BLaER1 (cell line): ENCODE data around the gene GOLM1.
A peak's percentile ranks its signal among the peaks of the same experiment; 100 is the strongest.

Experiments
- H3K27ac ChIP-seq: shearing (Covaris generic); formaldehyde crosslinking; 2 replicates; pipeline ENCODE4 v1.8.1; 2022
- H3K27me3 ChIP-seq: shearing (Covaris generic); formaldehyde crosslinking; 2 replicates; pipeline ENCODE4 v1.8.1; 2022
- H3K36me3 ChIP-seq: shearing (Covaris generic); formaldehyde crosslinking; 2 replicates; pipeline ENCODE4 v1.8.1; 2022
- H3K4me1 ChIP-seq: shearing (Covaris generic); formaldehyde crosslinking; 2 replicates; pipeline ENCODE4 v1.8.1; 2022
- H3K4me2 ChIP-seq: shearing (Covaris generic); formaldehyde crosslinking; 2 replicates; pipeline ENCODE4 v1.8.1; 2022
- H3K4me3 ChIP-seq: shearing (Covaris generic); formaldehyde crosslinking; 2 replicates; pipeline ENCODE4 v1.8.1; 2022
- H3K9ac ChIP-seq: shearing (Covaris generic); formaldehyde crosslinking; 2 replicates; pipeline ENCODE4 v1.8.1; 2022
- H3K9me3 ChIP-seq: shearing (Covaris generic); formaldehyde crosslinking; 2 replicates; pipeline ENCODE4 v1.8.1; 2022
- H4K20me1 ChIP-seq: shearing (Covaris generic); formaldehyde crosslinking; 2 replicates; pipeline ENCODE4 v1.8.1; 2022
- Cebpa-rat ChIP-seq: shearing (Covaris generic); IDR thresholded peaks from 2 replicates; pipeline ENCODE4 v1.8.1; 2022

Gene GOLM1

DNA sequence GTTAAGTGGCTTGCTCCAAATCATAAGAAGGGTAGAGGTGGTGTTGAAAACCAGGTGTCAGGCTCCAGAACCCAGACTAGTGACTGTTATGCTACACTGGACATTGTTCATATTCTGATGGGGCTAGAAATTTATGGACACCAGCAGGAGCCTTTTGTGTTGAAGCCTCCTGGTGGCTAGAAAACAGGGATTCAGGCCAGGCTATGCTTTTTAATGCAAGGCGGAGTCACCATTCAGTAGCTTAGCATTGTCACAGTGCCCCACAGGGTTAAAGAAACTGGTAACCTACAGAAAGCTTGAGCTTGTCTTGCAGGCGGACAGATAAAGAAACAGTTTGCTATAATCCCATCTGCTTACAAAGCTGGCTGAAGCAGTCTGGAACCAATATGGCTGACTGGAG, 23.0 kb upstream of the GOLM1 start:
- Histone ChIP-seq H3K4me3 (no peak overlapping the region), H3K4me1 (peaks cover 8% of the 10 kb centered on the region), H4K20me1 (no peaks in the 10 kb centered on the region), H3K9me3 (no peaks in the 10 kb centered on the region), H3K27ac (no peak overlapping the region), H3K9ac (no peak overlapping the region), H3K4me2 (no peak overlapping the region), H3K36me3 (no peaks in the 10 kb centered on the region), H3K27me3 (no peaks in the 10 kb centered on the region)
- TF ChIP-seq Cebpa-rat: no peak

DNA sequence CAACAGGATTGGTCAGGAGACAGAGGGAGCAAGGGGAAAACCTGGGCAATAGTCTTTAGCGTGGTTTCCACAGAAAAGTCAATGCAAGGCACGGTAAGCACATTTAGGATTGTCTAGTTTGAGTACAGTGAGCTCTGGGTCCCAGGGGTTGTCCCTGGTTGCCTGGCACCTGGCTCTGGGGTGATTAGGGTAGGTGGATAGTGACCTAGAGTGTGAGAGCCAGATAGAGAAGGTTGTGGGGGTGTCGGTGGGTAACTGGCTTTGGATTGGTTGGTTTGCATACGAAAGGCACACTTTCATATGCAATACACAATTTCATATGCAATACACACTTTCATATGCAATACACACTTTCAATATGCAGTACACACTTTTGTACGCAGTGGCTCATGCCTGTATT, 20.1 kb upstream of the GOLM1 start:
- TF ChIP-seq Cebpa-rat: no peak
- H3K36me3 ChIP-seq: no peaks in the 10 kb centered on the region
- no peak overlapping the region for H3K27ac ChIP-seq
- H4K20me1 ChIP-seq: no peaks in the 10 kb centered on the region
- H3K4me1 ChIP-seq: no peaks in the 10 kb centered on the region
- no peak overlapping the region for H3K4me2 ChIP-seq
- no peak overlapping the region for H3K9ac ChIP-seq
- H3K27me3 ChIP-seq: no peaks in the 10 kb centered on the region
- no peak overlapping the region for H3K4me3 ChIP-seq
- no peaks in the 10 kb centered on the region for H3K9me3 ChIP-seq

DNA sequence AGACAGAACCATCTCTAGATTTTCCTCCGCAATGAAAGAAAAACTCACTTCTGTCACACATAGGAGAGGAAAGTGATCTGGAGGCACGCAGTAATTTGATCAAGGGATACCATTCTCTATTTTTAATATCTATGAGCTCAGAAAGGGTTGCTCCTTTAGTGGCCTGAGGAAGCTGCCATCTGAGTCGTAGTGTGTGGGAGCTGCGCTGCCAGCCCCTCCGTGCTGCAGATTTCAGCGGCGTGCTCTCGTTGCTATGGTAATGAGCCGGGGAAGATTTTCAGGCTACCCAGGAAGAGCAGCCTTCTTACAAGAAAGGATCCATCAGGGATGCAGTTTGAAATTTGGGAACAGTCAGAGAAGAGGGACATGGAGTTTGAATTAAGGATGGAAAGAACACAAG, 17.1 kb upstream of the GOLM1 start:
- Histone ChIP-seq H3K9me3 (no peaks in the 10 kb centered on the region), H3K27ac (no peak overlapping the region), H3K4me3 (no peak overlapping the region), H3K4me2 (no peak overlapping the region), H4K20me1 (no peaks in the 10 kb centered on the region), H3K9ac (no peak overlapping the region), H3K4me1 (no peaks in the 10 kb centered on the region), H3K27me3 (no peaks in the 10 kb centered on the region), H3K36me3 (no peaks in the 10 kb centered on the region)
- TF ChIP-seq Cebpa-rat: no peak

DNA sequence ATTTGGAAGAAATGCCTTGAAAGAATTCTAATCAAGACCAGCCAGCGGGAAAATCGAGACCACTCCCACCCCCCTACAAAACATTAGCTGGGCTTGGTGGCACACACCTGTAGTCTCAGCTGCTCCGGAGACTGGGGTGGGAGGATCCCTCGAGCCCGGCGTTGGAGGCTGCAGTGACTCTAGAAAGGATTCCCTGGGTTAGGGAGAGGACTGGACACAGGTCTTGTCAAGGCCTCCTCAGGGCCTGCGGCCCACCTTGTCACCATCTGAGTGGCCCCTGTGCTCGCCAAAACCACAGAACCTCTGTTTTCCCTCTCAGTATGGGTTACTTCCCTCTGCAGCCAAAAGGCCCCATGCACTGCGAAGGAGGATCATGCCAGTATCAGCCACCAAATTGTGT, 16.5 kb upstream of the GOLM1 start:
- Histone ChIP-seq H3K27me3 (no peaks in the 10 kb centered on the region), H4K20me1 (no peaks in the 10 kb centered on the region), H3K4me3 (no peak overlapping the region), H3K36me3 (no peaks in the 10 kb centered on the region), H3K9ac (no peak overlapping the region), H3K9me3 (no peaks in the 10 kb centered on the region), H3K4me1 (no peaks in the 10 kb centered on the region), H3K4me2 (no peak overlapping the region), H3K27ac (no peak overlapping the region)
- no peak for TF ChIP-seq Cebpa-rat

DNA sequence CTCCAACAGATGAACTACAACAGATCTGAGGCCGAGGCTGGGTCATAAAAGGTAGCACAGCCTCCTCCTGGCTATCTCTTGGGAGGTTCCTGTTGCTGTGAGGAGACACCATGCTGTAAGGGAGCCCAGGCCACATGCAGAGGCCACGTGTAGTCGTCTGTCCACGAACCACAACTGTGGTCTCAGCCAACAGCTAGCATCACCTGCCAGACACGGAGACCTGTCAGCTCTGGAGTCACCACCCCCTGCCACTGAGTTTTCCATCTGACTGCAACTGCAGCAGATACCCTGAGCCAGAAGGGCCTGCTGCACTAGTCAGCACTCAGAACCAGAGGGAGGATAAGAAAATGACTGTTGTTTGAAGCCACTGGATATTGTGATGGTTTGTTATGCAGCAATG, 12.7 kb upstream of the GOLM1 start:
- no peak overlapping the region for H3K4me3 ChIP-seq

DNA sequence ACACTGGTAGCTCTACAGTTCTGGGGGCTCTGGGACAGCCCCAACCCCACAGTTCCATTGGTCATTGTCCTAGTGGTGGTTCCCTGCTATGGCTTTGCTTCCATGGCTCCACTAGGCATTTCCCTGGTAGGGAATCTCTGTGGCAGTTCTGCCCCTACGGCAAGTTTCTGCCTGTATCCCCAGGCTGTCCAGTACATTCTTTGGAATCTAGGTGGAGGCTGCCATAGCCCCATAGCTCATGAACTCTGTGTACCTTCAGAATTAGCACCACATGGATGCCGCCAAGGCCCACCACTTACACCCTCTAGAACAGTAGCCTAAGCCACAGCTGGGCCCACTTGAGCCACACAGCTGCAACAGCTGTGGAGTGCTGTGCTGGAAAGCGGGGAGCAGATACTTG, 3.3 kb upstream of the GOLM1 start:
- TF ChIP-seq Cebpa-rat: no peak
- H3K36me3 ChIP-seq: no peaks in the 10 kb centered on the region
- H3K9me3 ChIP-seq: no peaks in the 10 kb centered on the region
- H3K9ac ChIP-seq: no peak overlapping the region
- peaks cover 11% of the 10 kb centered on the region for H4K20me1 ChIP-seq
- no peak overlapping the region for H3K4me3 ChIP-seq
- H3K4me2 ChIP-seq: no peak overlapping the region
- peaks cover 15% of the 10 kb centered on the region for H3K4me1 ChIP-seq
- no peaks in the 10 kb centered on the region for H3K27me3 ChIP-seq
- no peak overlapping the region for H3K27ac ChIP-seq

More for the DNA sequence above, 12.7 kb upstream of the GOLM1 start:
- H3K36me3 ChIP-seq: no peaks in the 10 kb centered on the region
- TF ChIP-seq Cebpa-rat: no peak
- no peak overlapping the region for H3K4me2 ChIP-seq
- no peaks in the 10 kb centered on the region for H3K27me3 ChIP-seq
- H3K9me3 ChIP-seq: no peaks in the 10 kb centered on the region
- no peaks in the 10 kb centered on the region for H4K20me1 ChIP-seq
- no peaks in the 10 kb centered on the region for H3K4me1 ChIP-seq
- H3K27ac ChIP-seq: no peak overlapping the region
- H3K9ac ChIP-seq: no peak overlapping the region

DNA sequence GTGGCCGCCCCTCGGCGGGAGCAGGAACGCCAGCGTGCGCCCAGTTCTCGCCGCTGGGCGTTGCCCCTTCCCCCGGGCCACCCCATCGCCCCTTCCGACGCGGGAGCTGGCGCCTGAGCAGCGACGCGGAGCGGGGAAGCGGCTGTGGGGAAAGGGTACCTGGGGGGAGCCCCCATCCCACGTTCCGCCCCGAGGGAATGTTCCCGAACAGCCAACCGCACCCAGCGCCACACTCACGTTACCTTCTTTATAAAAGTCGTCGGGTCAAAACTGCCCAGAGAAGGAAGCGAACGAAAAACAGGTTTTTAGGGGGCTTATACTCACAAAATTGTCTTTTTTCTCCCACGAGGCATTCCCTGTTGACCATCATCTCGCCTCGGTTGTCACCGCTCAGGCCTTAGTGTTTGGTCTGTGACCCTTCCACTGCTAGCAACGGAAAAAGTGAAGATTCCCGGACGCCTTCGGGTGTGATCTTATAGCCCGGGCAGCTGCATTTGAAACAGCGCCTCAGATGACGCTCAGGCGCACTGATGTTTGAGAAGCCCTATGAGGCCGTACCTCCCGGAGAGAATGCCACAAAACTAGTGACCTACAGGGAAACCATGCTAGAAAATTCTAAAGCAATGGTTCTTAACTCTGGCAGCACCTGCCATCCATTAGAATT, 475 bp upstream of the GOLM1 start:
- no peak for TF ChIP-seq Cebpa-rat
- Histone ChIP-seq H3K27ac (peak overlapping the region; percentile 87), H3K27me3 (no peaks in the 10 kb centered on the region), H4K20me1 (peaks cover 32% of the 10 kb centered on the region), H3K9me3 (no peaks in the 10 kb centered on the region), H3K36me3 (no peaks in the 10 kb centered on the region), H3K4me3 (peak overlapping the region; percentile 97), H3K4me1 (peaks cover 34% of the 10 kb centered on the region), H3K4me2 (peak overlapping the region; percentile 95), H3K9ac (peak overlapping the region; percentile 88)

DNA sequence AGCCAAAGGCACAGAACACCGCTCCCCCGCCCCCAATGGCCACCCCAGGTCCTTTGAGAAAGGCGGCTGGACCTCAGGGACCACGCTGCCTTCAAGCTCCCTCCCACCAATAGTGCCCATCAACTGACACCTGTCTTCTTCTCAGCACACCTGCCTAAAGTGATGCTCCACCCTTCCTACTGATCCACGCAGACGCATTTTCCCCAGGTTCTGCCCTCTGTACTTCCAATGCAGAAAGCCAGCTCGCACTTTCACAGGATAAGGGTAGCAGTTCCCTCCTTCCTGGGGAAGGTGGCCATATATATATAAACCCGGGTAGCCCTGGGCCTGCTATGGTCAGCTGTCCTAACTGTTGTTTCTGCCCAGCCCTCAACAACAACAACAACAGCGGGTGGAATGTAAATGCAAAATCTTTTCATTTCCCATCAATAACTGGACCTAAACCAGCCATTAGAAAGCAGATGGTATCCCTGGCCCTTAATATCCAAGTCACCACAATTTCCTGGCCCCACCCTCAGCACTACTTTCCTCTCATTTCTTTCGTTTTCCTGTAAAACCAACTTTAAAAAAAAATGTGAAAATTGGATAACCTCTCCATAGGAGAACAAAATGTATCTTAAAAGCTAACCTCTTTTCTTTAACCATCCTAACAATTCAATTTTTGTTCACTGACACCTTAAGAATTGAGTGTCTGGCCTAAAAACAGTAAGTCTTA, 1.7 kb downstream of the GOLM1 start:
- Histone ChIP-seq H3K4me2 (peak overlapping the region; percentile 95), H3K9ac (0 out of 2 replicates have a peak overlapping the region, but pooled peaks have one; percentile 7), H3K27ac (no peak overlapping the region), H3K27me3 (no peaks in the 10 kb centered on the region), H4K20me1 (peaks cover 42% of the 10 kb centered on the region), H3K4me3 (peak overlapping the region; percentile 97; the same call in 1 of the 2 replicates), H3K36me3 (0 out of 2 replicates have a peak, but pooled peaks cover 4% of the 10 kb centered on the region), H3K9me3 (no peaks in the 10 kb centered on the region), H3K4me1 (peaks cover 41% of the 10 kb centered on the region)
- no peak for TF ChIP-seq Cebpa-rat

DNA sequence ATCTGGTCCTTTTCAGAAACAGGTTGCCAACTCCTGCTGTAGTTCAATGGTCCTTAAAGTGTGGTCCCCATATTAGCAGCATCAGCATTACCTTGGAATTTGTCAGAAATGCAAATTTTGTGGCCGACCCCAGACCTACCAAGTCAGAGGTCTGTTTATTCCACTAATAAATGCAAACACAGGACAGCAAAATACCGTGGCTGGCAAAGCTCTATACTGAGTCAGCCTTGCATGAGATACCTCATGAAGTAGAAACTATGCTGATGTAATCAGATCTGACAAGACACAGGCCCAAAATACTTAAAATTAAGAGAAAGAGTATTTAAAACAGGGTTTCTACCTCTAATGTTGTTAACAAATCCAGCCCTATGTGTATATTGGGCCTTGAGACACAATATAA, 3.0 kb downstream of the GOLM1 start:
- no peak overlapping the region for H3K9ac ChIP-seq
- peaks cover 14% of the 10 kb centered on the region; the same call in 1 of the 2 replicates for H3K36me3 ChIP-seq
- H3K27me3 ChIP-seq: no peaks in the 10 kb centered on the region
- TF ChIP-seq Cebpa-rat: no peak
- H3K9me3 ChIP-seq: peaks cover 4% of the 10 kb centered on the region; the same call in 1 of the 2 replicates
- H3K4me1 ChIP-seq: peaks cover 41% of the 10 kb centered on the region
- H4K20me1 ChIP-seq: peaks cover 42% of the 10 kb centered on the region
- H3K4me3 ChIP-seq: no peak overlapping the region
- no peak overlapping the region for H3K27ac ChIP-seq
- 0 out of 2 replicates have a peak overlapping the region, but pooled peaks have one; percentile 8 for H3K4me2 ChIP-seq

DNA sequence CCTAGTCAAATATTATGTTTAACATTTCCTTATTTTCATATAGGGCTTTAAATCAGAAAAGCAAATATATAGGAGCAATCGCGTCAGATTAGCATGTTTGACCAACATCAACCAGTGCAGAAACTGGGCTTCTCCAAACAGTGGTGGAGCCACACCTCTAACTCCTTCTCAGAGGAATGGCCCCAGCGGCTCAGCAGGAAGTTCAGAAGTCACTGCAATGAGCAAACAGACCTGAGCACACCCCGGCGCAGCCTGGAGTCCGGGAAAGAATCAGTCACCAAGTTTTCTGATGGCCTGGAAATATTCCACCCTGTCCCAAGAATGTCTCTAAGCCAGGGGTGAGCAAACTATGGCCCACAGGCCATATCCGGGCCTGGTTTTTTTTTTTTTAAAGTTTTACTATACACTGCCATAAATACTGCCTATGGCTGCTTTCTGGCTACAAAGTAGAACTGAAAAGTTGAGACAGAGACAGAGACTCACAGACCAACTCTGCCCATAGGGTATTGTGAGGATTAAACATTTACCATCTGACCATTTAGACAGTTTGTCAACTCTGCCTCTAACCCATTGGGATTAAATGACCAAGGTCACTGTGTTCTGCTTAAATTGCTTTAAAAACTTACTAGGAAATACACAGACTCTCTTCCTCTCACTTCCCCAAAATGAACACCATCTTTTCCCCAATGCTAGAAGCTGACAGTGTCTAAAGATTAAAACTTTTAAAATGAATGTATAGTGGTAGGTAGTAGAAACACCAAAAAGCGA, 5.4 kb downstream of the GOLM1 start:
- H3K9me3 ChIP-seq: peaks cover 26% of the 10 kb centered on the region
- H3K4me1 ChIP-seq: peaks cover 36% of the 10 kb centered on the region
- no peak overlapping the region for H3K4me2 ChIP-seq
- H3K27me3 ChIP-seq: no peaks in the 10 kb centered on the region
- H3K9ac ChIP-seq: no peak overlapping the region
- no peak for TF ChIP-seq Cebpa-rat
- no peak overlapping the region for H3K4me3 ChIP-seq
- H4K20me1 ChIP-seq: peaks cover 42% of the 10 kb centered on the region
- H3K27ac ChIP-seq: no peak overlapping the region
- H3K36me3 ChIP-seq: peaks cover 32% of the 10 kb centered on the region
